ENCODE data around the gene MRPL44. TPM values are rescaled to one million over a fixed set of nuclear protein-coding genes. Genes with fewer than 3 reads are reported as not detected.

Gene MRPL44
- 10 to 100 TPM; 29.0 to 30.5 TPM for total RNA-seq

GRCh38 chr2:223957092-223957851 is at the start of gene MRPL44:
Gene MRPL44 (plus strand): TSS chr2:223957463. CDS start chr2:223957473, 10 bp downstream.
- H3K27ac Mint-ChIP-seq, result peak within 1 kb of the TSS; percentile 94
- POLR2A ChIA-PET, result interaction anchor here (0.8 to 1.4 kb wide), 5 partner anchors 9 to 196 kb away, joined by 3 to 9 read pairs (median 4); partner anchors contain the start of gene WDFY1
- no peaks in the 10 kb centered on the region for H3K9me3 Mint-ChIP-seq (ENCODE audit: insufficient read depth)
- CTCF ChIA-PET, result interaction anchor here (0.7 to 1.9 kb wide), 7 partner anchors 8 to 327 kb away, joined by 3 to 28 read pairs (median 5); no protein-coding TSS in a partner anchor
- H3K36me3 Mint-ChIP-seq (ENCODE audit: low read depth), result peaks cover 29% of the 10 kb centered on the region
- H3K4me3 Mint-ChIP-seq, result peak within 1 kb of the TSS; percentile 96
- H3K27me3 Mint-ChIP-seq (ENCODE audit: low read depth), result no peaks in the 10 kb centered on the region
- ATAC-seq (peak; percentile 99), DNase-seq (peak; percentile 97)
- peaks cover 58% of the 10 kb centered on the region for H3K4me1 Mint-ChIP-seq (ENCODE audit: low read depth)

- ATAC-seq, result no peak
- Mint-ChIP-seq H3K27ac (peak overlapping the region; percentile 26), H3K4me1 (ENCODE audit: low read depth) (peaks cover 2% of the 10 kb centered on the region), H3K36me3 (ENCODE audit: low read depth) (peaks cover 16% of the 10 kb centered on the region), H3K27me3 (ENCODE audit: low read depth) (no peaks in the 10 kb centered on the region), H3K9me3 (ENCODE audit: insufficient read depth) (no peaks in the 10 kb centered on the region), H3K4me3 (no peak overlapping the region)
- no peak for DNase-seq
- ChIA-PET POLR2A (no interaction called here), CTCF (interaction anchor here (1.6 kb wide), 1 partner anchor 11 kb away, joined by 4 read pairs; no protein-coding TSS in a partner anchor)
Measured at GRCh38 chr2:223908304-223908998, 48.8 kb upstream of the MRPL44 start.

GRCh38 chr2:223909001-223909741 is 48.1 kb upstream of the MRPL44 start:
- CTCF ChIA-PET, result interaction anchor here (1.6 kb wide), 1 partner anchor 12 kb away, joined by 4 read pairs; no protein-coding TSS in a partner anchor
- H3K9me3 Mint-ChIP-seq (ENCODE audit: insufficient read depth), result no peaks in the 10 kb centered on the region
- peaks cover 15% of the 10 kb centered on the region for H3K36me3 Mint-ChIP-seq (ENCODE audit: low read depth)
- H3K4me1 Mint-ChIP-seq (ENCODE audit: low read depth), result peaks cover 2% of the 10 kb centered on the region
- no peak overlapping the region for H3K4me3 Mint-ChIP-seq
- POLR2A ChIA-PET, result no interaction called here
- H3K27ac Mint-ChIP-seq, result no peak overlapping the region
- H3K27me3 Mint-ChIP-seq (ENCODE audit: low read depth), result no peaks in the 10 kb centered on the region
- DNase-seq, result no peak
- ATAC-seq, result no peak

- Mint-ChIP-seq H3K27ac (no peak overlapping the region), H3K27me3 (ENCODE audit: low read depth) (no peaks in the 10 kb centered on the region), H3K4me1 (ENCODE audit: low read depth) (peaks cover 2% of the 10 kb centered on the region), H3K4me3 (no peak overlapping the region), H3K36me3 (ENCODE audit: low read depth) (peaks cover 18% of the 10 kb centered on the region), H3K9me3 (ENCODE audit: insufficient read depth) (no peaks in the 10 kb centered on the region)
- ChIA-PET CTCF (interaction anchor here (1.0 kb wide), 1 partner anchor 56 kb away, joined by 3 read pairs; no protein-coding TSS in a partner anchor), POLR2A (interaction anchor here (1.2 kb wide), 1 partner anchor 9 kb away, joined by 4 read pairs; no protein-coding TSS in a partner anchor)
- no peak for DNase-seq
- no peak for ATAC-seq
Measured at GRCh38 chr2:223914324-223914723, 42.9 kb upstream of the MRPL44 start.

GRCh38 chr2:223915071-223915470 is 42.2 kb upstream of the MRPL44 start:
- DNase-seq (no peak), ATAC-seq (no peak)
- H3K4me1 Mint-ChIP-seq (ENCODE audit: low read depth), result peaks cover 2% of the 10 kb centered on the region
- no peaks in the 10 kb centered on the region for H3K27me3 Mint-ChIP-seq (ENCODE audit: low read depth)
- ChIA-PET POLR2A (interaction anchor here (1.2 kb wide), 1 partner anchor 9 kb away, joined by 4 read pairs; no protein-coding TSS in a partner anchor), CTCF (interaction anchor here (0.8 to 1.0 kb wide), 2 partner anchors 12 to 55 kb away, joined by 3 read pairs; no protein-coding TSS in a partner anchor)
- H3K36me3 Mint-ChIP-seq (ENCODE audit: low read depth), result peaks cover 18% of the 10 kb centered on the region
- no peaks in the 10 kb centered on the region for H3K9me3 Mint-ChIP-seq (ENCODE audit: insufficient read depth)
- H3K27ac Mint-ChIP-seq, result no peak overlapping the region
- H3K4me3 Mint-ChIP-seq, result no peak overlapping the region

- H3K4me1 Mint-ChIP-seq (ENCODE audit: low read depth), result no peaks in the 10 kb centered on the region
Measured at GRCh38 chr2:223916181-223916920, 40.9 kb upstream of the MRPL44 start.

GRCh38 chr2:223918671-223919134 is 38.6 kb upstream of the MRPL44 start:
- no peak for ATAC-seq
- H3K27me3 Mint-ChIP-seq (ENCODE audit: low read depth), result no peaks in the 10 kb centered on the region
- no peak overlapping the region for H3K4me3 Mint-ChIP-seq
- H3K36me3 Mint-ChIP-seq (ENCODE audit: low read depth), result peaks cover 19% of the 10 kb centered on the region
- no peak overlapping the region for H3K27ac Mint-ChIP-seq
- H3K4me1 Mint-ChIP-seq (ENCODE audit: low read depth), result no peaks in the 10 kb centered on the region
- ChIA-PET POLR2A (no interaction called here), CTCF (no interaction called here)
- no peak for DNase-seq
- no peaks in the 10 kb centered on the region for H3K9me3 Mint-ChIP-seq (ENCODE audit: insufficient read depth)

More at GRCh38 chr2:223916181-223916920, 40.9 kb upstream of the MRPL44 start:
- Mint-ChIP-seq H3K36me3 (ENCODE audit: low read depth) (peaks cover 15% of the 10 kb centered on the region), H3K27me3 (ENCODE audit: low read depth) (no peaks in the 10 kb centered on the region), H3K4me3 (no peak overlapping the region), H3K9me3 (ENCODE audit: insufficient read depth) (no peaks in the 10 kb centered on the region), H3K27ac (no peak overlapping the region)
- ChIA-PET CTCF (no interaction called here), POLR2A (no interaction called here)
- ATAC-seq (no peak), DNase-seq (no peak)

GRCh38 chr2:223920109-223920508 is 37.2 kb upstream of the MRPL44 start:
- H3K27me3 Mint-ChIP-seq (ENCODE audit: low read depth), result no peaks in the 10 kb centered on the region
- no peak for DNase-seq
- ChIA-PET CTCF (no interaction called here), POLR2A (no interaction called here)
- H3K4me1 Mint-ChIP-seq (ENCODE audit: low read depth), result no peaks in the 10 kb centered on the region
- H3K9me3 Mint-ChIP-seq (ENCODE audit: insufficient read depth), result no peaks in the 10 kb centered on the region
- peaks cover 23% of the 10 kb centered on the region for H3K36me3 Mint-ChIP-seq (ENCODE audit: low read depth)
- H3K4me3 Mint-ChIP-seq, result no peak overlapping the region
- ATAC-seq, result no peak
- no peak overlapping the region for H3K27ac Mint-ChIP-seq

GRCh38 chr2:223921204-223921603 is 36.1 kb upstream of the MRPL44 start:
- DNase-seq (no peak), ATAC-seq (no peak)
- peaks cover 22% of the 10 kb centered on the region for H3K36me3 Mint-ChIP-seq (ENCODE audit: low read depth)
- no peaks in the 10 kb centered on the region for H3K9me3 Mint-ChIP-seq (ENCODE audit: insufficient read depth)
- no peak overlapping the region for H3K27ac Mint-ChIP-seq
- H3K4me1 Mint-ChIP-seq (ENCODE audit: low read depth), result no peaks in the 10 kb centered on the region
- H3K27me3 Mint-ChIP-seq (ENCODE audit: low read depth), result no peaks in the 10 kb centered on the region
- ChIA-PET CTCF (no interaction called here), POLR2A (no interaction called here)
- H3K4me3 Mint-ChIP-seq, result no peak overlapping the region

- POLR2A ChIA-PET, result no interaction called here
- Mint-ChIP-seq H3K4me3 (no peak overlapping the region), H3K27me3 (ENCODE audit: low read depth) (no peaks in the 10 kb centered on the region), H3K4me1 (ENCODE audit: low read depth) (no peaks in the 10 kb centered on the region), H3K36me3 (ENCODE audit: low read depth) (peaks cover 19% of the 10 kb centered on the region), H3K27ac (no peak overlapping the region), H3K9me3 (ENCODE audit: insufficient read depth) (no peaks in the 10 kb centered on the region)
- CTCF ChIA-PET, result interaction anchor here (1.0 kb wide), 1 partner anchor 9 kb away, joined by 3 read pairs; no protein-coding TSS in a partner anchor
- ATAC-seq, result no peak
- DNase-seq, result no peak
Measured at GRCh38 chr2:223922308-223922707, 35.0 kb upstream of the MRPL44 start.

GRCh38 chr2:223923976-223924375 is 33.3 kb upstream of the MRPL44 start:
- DNase-seq (no peak), ATAC-seq (no peak)
- H3K27ac Mint-ChIP-seq, result no peak overlapping the region
- no peaks in the 10 kb centered on the region for H3K27me3 Mint-ChIP-seq (ENCODE audit: low read depth)
- peaks cover 23% of the 10 kb centered on the region for H3K36me3 Mint-ChIP-seq (ENCODE audit: low read depth)
- H3K4me1 Mint-ChIP-seq (ENCODE audit: low read depth), result peaks cover 7% of the 10 kb centered on the region
- ChIA-PET POLR2A (interaction anchor here (1.2 kb wide), 1 partner anchor 9 kb away, joined by 4 read pairs; no protein-coding TSS in a partner anchor), CTCF (no interaction called here)
- no peaks in the 10 kb centered on the region for H3K9me3 Mint-ChIP-seq (ENCODE audit: insufficient read depth)
- no peak overlapping the region for H3K4me3 Mint-ChIP-seq

Data from activated CD8-positive, alpha-beta T cell treated with anti-CD3 and anti-CD28 coated beads, Interleukin-2, amount 10 ng/mL, durations not matched to agents 7 days and 5 days (primary cell).